DOHH2 (cell line): ENCODE measurements around the gene ZSCAN5B.
A peak's percentile ranks its signal among the peaks of the same experiment; 100 is the strongest.

ENCODE experiments used
- H3F3A ChIP-seq: fragments of 200-600 bp; sonication (generic), shearing (Covaris generic); 2 replicates; pipeline ENCODE4 v1.6.0; 2016; ENCODE audit warnings: antibody characterized with exemption, mild to moderate bottlenecking; ENCODE audit not compliant: control insufficient read depth, insufficient read depth
- H3K27ac ChIP-seq: fragments of 200-600 bp; sonication (generic); 2 replicates; pipeline ENCODE4 v1.5.1; 2014; ENCODE audit warnings: low read depth, mild to moderate bottlenecking, low read length, moderate library complexity
- H3K27me3 ChIP-seq: fragments of 200-600 bp; sonication (generic); 2 replicates; pipeline ENCODE4 v1.6.1; 2014; ENCODE audit warnings: mild to moderate bottlenecking, low read length, mixed read lengths; ENCODE audit not compliant: control insufficient read depth
- H3K36me3 ChIP-seq: fragments of 200-600 bp; sonication (generic); 2 replicates; pipeline ENCODE4 v1.6.1; 2014; ENCODE audit warnings: mild to moderate bottlenecking, low read length, moderate library complexity, mixed read lengths; ENCODE audit not compliant: control insufficient read depth
- H3K4me1 ChIP-seq: fragments of 200-600 bp; sonication (generic); 2 replicates; pipeline ENCODE4 v1.6.1; 2014; ENCODE audit warnings: mild to moderate bottlenecking, low read length, mixed read lengths; ENCODE audit not compliant: control insufficient read depth
- H3K4me2 ChIP-seq: fragments of 200-600 bp; sonication (generic); 2 replicates; pipeline ENCODE4 v1.6.0; 2014; ENCODE audit warnings: mild to moderate bottlenecking, low read length, moderate library complexity
- H3K4me3 ChIP-seq: fragments of 200-600 bp; sonication (generic); 2 replicates; pipeline ENCODE4 v1.5.1; 2014; ENCODE audit warnings: mild to moderate bottlenecking, low read length, mixed read lengths
- H3K79me2 ChIP-seq: fragments of 200-600 bp; sonication (generic); 2 replicates; pipeline ENCODE4 v1.6.1; 2014; ENCODE audit warnings: mild to moderate bottlenecking, low read length, mixed read lengths; ENCODE audit not compliant: control insufficient read depth
- H3K9me2 ChIP-seq: fragments of 200-600 bp; sonication (generic); replicated peaks from 2 replicates; pipeline ENCODE4 v1.6.1; 2014; ENCODE audit warnings: mild to moderate bottlenecking, low read length, mixed read lengths; ENCODE audit not compliant: control insufficient read depth
- H3K9me3 ChIP-seq: fragments of 200-600 bp; sonication (generic); 2 replicates; pipeline ENCODE4 v1.6.1; 2014; ENCODE audit warnings: antibody characterized with exemption, low read length, mixed read lengths; ENCODE audit not compliant: control insufficient read depth, insufficient read depth
- H4K20me1 ChIP-seq: fragments of 200-600 bp; sonication (generic); 2 replicates; pipeline ENCODE4 v1.6.0; 2014; ENCODE audit warnings: low read depth, mild to moderate bottlenecking, antibody characterized with exemption, low read length, moderate library complexity; ENCODE audit not compliant: control insufficient read depth, insufficient read depth
- CTCF ChIP-seq: fragments of 200-600 bp; sonication (generic); IDR thresholded peaks from one replicate; pipeline ENCODE4 v1.5.1; 2014; ENCODE audit warnings: antibody characterized with exemption, mild to moderate bottlenecking, low read depth, low read length; ENCODE audit not compliant: poor library complexity, severe bottlenecking
- EZH2phosphoT487 ChIP-seq: fragments of 200-600 bp; sonication (generic); IDR thresholded peaks from 2 replicates; pipeline ENCODE4 v1.6.1; 2017; ENCODE audit warnings: borderline replicate concordance, mild to moderate bottlenecking, antibody characterized with exemption, low read length, moderate library complexity, mixed read lengths

The ZSCAN5B gene

GRCh38 chr19:56193981-56194640 is 3.5 kb downstream of the ZSCAN5B start:
- Histone ChIP-seq H3F3A (no peaks in the 10 kb centered on the region), H3K4me1 (no peaks in the 10 kb centered on the region), H3K9me2 (no peaks in the 10 kb centered on the region), H3K4me2 (no peak overlapping the region), H3K36me3 (no peaks in the 10 kb centered on the region), H3K27me3 (peaks cover 3% of the 10 kb centered on the region; the same call in 1 of the 2 replicates), H3K79me2 (no peaks in the 10 kb centered on the region), H3K9me3 (no peaks in the 10 kb centered on the region), H3K4me3 (no peak overlapping the region), H4K20me1 (no peaks in the 10 kb centered on the region), H3K27ac (no peak overlapping the region)
- TF ChIP-seq CTCF: no peak
- TF ChIP-seq EZH2phosphoT487: no peak

GRCh38 chr19:56191711-56192110 is 5.9 kb downstream of the ZSCAN5B start:
- Histone ChIP-seq H3K27ac (no peak overlapping the region), H3K4me1 (no peaks in the 10 kb centered on the region), H3K4me3 (no peak overlapping the region), H3F3A (no peaks in the 10 kb centered on the region), H4K20me1 (no peaks in the 10 kb centered on the region), H3K27me3 (peaks cover 3% of the 10 kb centered on the region; the same call in 1 of the 2 replicates), H3K36me3 (no peaks in the 10 kb centered on the region), H3K79me2 (no peaks in the 10 kb centered on the region), H3K4me2 (no peak overlapping the region), H3K9me2 (no peaks in the 10 kb centered on the region), H3K9me3 (no peaks in the 10 kb centered on the region)
- TF ChIP-seq CTCF (no peak), EZH2phosphoT487 (no peak)

- TF ChIP-seq EZH2phosphoT487 (no peak), CTCF (peak; percentile 34)
- no peaks in the 10 kb centered on the region for H3K4me1 ChIP-seq
These were observed 6.5 kb downstream of the ZSCAN5B start for GRCh38 chr19:56191115-56191514.

More at GRCh38 chr19:56191115-56191514, 6.5 kb downstream of the ZSCAN5B start:
- no peaks in the 10 kb centered on the region for H4K20me1 ChIP-seq
- no peak overlapping the region for H3K27ac ChIP-seq
- no peaks in the 10 kb centered on the region for H3K79me2 ChIP-seq
- no peaks in the 10 kb centered on the region for H3K9me2 ChIP-seq
- H3K4me3 ChIP-seq: no peak overlapping the region
- H3F3A ChIP-seq: no peaks in the 10 kb centered on the region
- peaks cover 3% of the 10 kb centered on the region; the same call in 1 of the 2 replicates for H3K27me3 ChIP-seq
- no peaks in the 10 kb centered on the region for H3K36me3 ChIP-seq
- no peaks in the 10 kb centered on the region for H3K9me3 ChIP-seq
- H3K4me2 ChIP-seq: no peak overlapping the region
